Endothelial cell of umbilical vein (primary cell): ENCODE measurements around the gene ZNF24.

Source experiments
- EZH2 ChIP-seq: IDR thresholded peaks from 2 replicates; pipeline ENCODE4 v1.6.1; 2012; ENCODE audit warnings: borderline replicate concordance, low read depth, mild to moderate bottlenecking, moderate library complexity, low read length, inconsistent platforms; ENCODE audit not compliant: severe bottlenecking
- JUN ChIP-seq: IDR thresholded peaks from 2 replicates; pipeline ENCODE4 v1.6.1; 2011; ENCODE audit warnings: borderline replicate concordance, low read depth; ENCODE audit not compliant: insufficient read length, insufficient read depth
- TF ChIP-seq, protein P1 (sequence below), 2 donors: IDR thresholded peaks; 1 replicate in 1 of 2; 2 replicates in 1 of 2; pipeline ENCODE4 v1.5.1; 2011; ENCODE audit warnings: low read length in 2 of 2, mild to moderate bottlenecking in 2 of 2, moderate library complexity in 2 of 2, control low read depth in 1 of 2, inconsistent platforms in 1 of 2, low read depth in 1 of 2; ENCODE audit not compliant: insufficient read depth in 1 of 2; ENCODE audit errors: extremely low read depth in 1 of 2

GRCh38 chr18:35352778-35353177 lies 8.6 kb upstream of the ZNF24 start:
- TF ChIP-seq, protein P1, sequence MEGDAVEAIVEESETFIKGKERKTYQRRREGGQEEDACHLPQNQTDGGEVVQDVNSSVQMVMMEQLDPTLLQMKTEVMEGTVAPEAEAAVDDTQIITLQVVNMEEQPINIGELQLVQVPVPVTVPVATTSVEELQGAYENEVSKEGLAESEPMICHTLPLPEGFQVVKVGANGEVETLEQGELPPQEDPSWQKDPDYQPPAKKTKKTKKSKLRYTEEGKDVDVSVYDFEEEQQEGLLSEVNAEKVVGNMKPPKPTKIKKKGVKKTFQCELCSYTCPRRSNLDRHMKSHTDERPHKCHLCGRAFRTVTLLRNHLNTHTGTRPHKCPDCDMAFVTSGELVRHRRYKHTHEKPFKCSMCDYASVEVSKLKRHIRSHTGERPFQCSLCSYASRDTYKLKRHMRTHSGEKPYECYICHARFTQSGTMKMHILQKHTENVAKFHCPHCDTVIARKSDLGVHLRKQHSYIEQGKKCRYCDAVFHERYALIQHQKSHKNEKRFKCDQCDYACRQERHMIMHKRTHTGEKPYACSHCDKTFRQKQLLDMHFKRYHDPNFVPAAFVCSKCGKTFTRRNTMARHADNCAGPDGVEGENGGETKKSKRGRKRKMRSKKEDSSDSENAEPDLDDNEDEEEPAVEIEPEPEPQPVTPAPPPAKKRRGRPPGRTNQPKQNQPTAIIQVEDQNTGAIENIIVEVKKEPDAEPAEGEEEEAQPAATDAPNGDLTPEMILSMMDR (IDR thresholded peaks at IDR 0.05; ENCODE audit: extremely low read depth in 1 of 2, insufficient read depth in 1 of 2, low read depth in 1 of 2, low read length in 2 of 2) = no peak
- TF ChIP-seq EZH2 (no peak), JUN (no peak)
